Activated T-helper 1 cell treated with Interleukin-2 at 50 U/mL for 16 hours (primary cell): ENCODE data around the gene CCDC28A.

Experiments used
- DNase-seq: peaks from one replicate; pipeline ENCODE4 v3.0.0-alpha.2; 2020; ENCODE audit warnings: low read depth

The CCDC28A gene

GRCh38 chr6:138795809-138796603 lies 22.4 kb downstream of the CCDC28A start, which contains the start of gene ECT2L:
TSS of gene ECT2L (plus strand) at chr6:138796087. CDS start at chr6:138813275, 17,188 bp downstream.
- DNase-seq: no peak

GRCh38 chr6:138796771-138797170 lies 23.2 kb downstream of the CCDC28A start:
- no peak for DNase-seq

GRCh38 chr6:138797806-138798446 lies 24.4 kb downstream of the CCDC28A start:
- no peak for DNase-seq

DNA sequence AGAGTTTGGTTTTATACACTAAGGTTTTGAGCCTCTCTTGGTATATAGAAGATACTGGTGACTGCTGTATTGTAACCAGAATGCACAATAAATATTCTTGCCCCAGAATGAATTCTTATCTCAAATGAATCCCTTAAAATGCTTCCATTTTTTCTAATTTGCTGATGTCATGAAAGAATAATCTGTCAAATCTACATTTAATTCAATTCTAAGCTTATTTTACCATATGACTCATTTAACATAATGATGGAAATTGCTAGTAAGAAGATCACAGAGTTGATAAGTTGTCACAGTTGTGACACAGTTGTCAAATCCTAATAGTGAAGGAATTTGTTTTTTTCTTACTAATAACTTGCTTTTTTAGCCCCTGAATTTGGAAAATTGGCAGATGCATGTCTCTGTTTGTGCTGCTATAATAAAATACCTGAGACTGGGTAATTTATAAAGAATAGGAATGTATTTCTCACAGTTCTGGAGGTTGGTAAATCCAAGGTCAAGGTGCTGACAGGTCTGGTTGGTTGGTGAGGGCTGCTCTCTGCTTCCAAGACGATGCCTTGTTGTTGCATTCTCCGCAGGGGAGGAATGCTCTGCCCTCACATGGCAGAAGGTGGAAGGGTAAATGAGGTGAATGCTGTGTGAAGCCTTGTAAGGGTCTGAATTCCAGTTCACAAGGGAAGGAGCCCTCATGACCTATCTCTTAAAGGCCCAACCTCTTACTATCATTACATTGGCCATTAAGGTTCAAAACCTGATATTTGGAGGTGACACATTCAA lies 27.0 kb downstream of the CCDC28A start:
- no peak for DNase-seq

- DNase-seq: no peak
Observed at GRCh38 chr6:138803331-138803730, 29.8 kb downstream of the CCDC28A start.

GRCh38 chr6:138803861-138804260 lies 30.3 kb downstream of the CCDC28A start:
- no peak for DNase-seq

DNA sequence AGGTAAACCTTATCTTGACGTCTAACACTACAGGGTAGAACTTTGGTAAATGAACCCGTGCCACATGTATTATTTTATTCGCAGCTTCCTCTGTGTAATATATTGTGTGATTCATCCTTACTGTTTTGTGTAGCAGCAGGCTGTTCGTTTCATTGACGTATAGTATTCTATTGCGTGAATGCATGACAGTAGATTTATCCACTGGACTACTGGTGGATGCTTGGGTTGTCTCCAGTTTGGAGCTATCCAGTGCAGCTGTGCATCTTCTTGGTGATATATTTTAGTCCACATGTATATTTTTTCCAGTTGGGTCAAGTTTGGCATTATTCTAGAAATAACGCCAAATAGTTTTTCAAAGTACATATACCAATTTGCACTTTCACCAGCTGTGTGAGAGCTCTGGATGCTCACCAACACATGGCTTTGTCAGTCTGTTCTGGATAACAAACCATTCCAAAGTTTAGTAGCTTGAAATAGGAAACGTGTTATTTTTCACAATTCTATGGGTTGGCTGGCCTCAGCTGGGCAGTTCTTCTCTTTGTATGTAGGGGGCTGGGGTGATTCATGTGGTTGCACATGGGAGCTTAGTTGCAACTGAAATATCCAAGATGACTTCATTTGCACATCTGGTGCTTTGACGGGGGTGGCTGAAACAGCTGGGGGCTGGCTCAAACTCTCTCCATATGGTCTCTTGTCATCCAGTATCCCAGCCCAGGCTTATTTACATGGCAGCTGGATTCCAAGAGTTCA lies 31.6 kb downstream of the CCDC28A start:
- no peak for DNase-seq

- DNase-seq: no peak
Observed at GRCh38 chr6:138806889-138807288, 33.3 kb downstream of the CCDC28A start.

DNA sequence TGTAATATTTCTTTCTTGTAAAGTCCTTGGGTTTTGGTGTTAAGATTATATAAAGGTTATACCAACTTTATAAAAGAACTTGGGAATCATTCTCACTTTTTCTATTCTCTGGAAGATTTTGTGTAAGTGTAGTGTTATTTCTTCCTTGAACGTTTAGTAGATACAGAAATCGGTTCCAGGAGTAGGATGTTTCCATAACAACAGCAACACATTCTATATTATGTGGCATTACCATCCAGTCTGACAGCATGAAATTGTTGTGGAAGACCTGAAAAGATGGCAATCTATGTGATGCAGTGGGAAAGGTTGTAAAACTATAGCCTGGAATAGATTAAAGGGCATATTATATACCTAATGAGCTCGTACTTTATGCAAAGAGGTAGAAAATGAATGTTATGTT lies 36.1 kb downstream of the CCDC28A start:
- DNase-seq: no peak

DNA sequence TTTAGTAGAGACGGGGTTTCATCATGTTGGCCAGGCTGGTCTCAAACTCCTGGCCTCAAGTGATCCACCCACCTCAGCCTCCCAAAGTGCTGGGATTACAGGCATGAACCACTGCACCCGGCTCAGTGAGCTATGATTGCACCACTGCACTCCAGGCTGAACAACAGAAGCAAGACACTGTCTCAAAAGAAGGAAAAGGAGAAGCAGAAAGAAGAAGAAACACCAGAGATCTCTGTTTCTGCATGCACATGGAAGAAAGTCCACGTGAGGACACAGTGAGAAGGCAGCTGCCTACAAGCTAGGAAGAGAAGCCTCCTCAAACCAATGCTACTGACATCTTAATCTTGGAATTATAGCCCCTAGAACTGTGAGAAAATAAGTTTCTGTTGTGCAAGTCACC lies 38.3 kb downstream of the CCDC28A start:
- DNase-seq: no peak

GRCh38 chr6:138814179-138814834 lies 40.7 kb downstream of the CCDC28A start:
- no peak for DNase-seq

- DNase-seq: no peak
Observed at GRCh38 chr6:138815221-138815620, 41.7 kb downstream of the CCDC28A start.

DNA sequence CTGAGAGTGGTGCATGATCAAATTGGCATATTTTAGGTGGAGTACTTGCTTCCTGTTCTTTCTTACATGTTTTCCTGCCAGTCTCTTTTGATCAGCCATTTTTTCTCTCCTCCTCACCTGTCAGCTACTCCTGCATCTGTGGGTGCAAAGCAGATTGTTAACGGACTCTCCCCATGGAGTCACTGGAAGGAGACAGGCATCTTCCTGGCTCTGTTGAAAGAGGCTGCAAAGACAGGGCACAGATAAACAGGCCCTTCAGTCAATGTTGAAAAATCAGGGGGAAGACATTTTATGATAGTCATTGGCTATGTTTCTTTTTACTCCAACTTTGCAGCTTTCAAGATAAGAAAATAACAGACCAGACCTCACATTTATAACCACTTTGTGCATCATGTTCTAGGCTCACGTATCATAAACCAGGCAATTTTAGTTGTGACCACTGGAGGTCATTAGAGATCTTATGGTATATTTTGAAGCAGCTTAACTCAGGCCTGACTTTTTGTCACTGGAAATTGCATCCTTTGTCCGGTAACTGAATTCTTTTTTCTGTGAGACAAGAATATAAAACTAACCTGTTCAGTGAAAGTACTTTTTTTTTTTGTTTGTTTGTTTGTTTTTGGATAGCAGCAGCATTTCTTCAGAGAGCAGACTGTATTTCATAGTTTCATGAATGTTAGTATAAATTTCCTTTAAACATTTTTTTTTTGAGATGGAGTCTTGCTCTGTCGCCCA lies 42.4 kb downstream of the CCDC28A start:
- no peak for DNase-seq

- DNase-seq: no peak
Observed at GRCh38 chr6:138817799-138818198, 44.2 kb downstream of the CCDC28A start.

DNA sequence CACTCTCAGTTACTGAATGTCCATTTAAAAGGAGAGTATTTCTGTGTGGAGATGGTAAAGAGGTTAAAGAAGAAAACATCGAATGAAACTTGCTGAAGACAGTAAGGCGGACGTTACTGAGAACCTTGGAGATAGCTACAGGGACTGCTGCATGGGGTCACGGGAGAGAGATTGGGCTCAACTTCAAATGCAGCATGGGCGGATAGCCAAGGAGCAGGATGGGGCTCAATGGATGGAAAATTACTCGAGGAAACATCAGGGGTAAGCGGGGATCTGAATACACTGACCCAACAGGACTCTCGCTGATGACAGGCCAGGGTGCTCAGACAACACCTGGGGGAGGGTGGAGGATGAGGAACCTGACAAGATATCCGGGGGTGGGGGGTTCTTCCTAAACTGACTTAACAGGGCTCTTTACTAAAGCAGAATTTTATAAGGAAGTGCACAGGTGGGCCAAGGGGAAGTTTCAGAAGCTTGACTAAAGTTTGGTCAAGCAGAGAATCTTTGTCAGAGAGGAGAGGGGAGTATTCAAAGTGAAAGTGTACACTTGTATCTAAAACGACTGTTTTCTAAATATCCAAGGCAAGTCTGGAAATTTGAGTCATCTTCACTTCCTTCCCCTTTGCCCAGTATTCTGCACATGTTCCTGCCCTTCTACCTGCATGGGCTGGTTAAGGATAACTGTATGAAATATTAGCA lies 45.1 kb downstream of the CCDC28A start:
- DNase-seq: no peak

DNA sequence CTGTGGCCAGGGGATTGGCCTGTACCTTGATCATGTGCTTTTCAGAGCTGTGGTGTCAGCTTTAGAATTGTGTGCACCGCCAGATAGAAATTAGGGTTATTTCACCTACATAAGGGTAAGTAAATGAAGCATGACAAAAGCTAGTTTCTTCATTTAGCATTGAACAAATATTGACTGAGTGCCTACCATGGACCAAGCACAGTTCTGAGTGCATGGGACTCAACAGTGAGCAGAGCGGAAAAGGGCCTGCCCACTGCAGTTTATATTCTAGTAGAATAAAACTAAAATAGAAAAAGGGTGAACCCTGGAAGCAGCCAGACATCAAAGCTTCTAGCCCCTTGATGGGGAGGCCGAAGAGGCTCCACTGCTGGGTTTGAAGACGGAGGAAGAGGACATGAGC lies 48.0 kb downstream of the CCDC28A start:
- no peak for DNase-seq

GRCh38 chr6:138824482-138825144 lies 51.0 kb downstream of the CCDC28A start:
- DNase-seq: no peak

- DNase-seq: no peak
Observed at GRCh38 chr6:138830248-138830647, 56.7 kb downstream of the CCDC28A start.

DNA sequence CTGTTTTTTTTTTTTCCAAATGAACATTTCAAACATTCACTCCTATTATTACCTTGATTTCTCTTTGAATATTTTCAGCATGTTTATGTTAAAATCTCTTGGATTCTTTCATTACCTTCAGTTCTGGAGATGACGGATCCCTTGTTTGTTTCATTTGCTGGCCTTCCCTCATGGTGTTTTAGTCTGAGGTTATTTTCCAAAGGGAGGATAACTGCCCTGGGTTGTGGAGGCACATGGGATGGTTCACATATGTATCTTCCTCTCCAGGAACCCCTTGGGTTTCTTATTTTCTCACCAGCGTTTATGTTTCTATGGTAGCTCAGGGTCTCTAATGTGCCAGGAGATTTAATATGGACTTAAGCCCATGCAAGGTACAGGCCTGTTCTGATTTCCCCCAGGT lies 58.6 kb downstream of the CCDC28A start:
- DNase-seq: no peak
